SK-N-SH (cell line): ENCODE results near the gene GALNT13. TPM values are rescaled to one million over a fixed set of nuclear protein-coding genes. Genes with fewer than 3 reads are reported as not detected.

Experiments
- CTCF ChIA-PET: fragments of 300-600, 350-600 bp; formaldehyde crosslinking; extraction: SDS; loops from one replicate; lab custom pipeline; 2021; lab: Yijun Ruan, JAX
- POLR2A ChIA-PET: fragments of 350-600 bp; sonication (Branson Sonifier 250); formaldehyde crosslinking; extraction: SDS; loops from one replicate; lab custom pipeline; 2020; ENCODE audit warnings: antibody characterized with exemption, inconsistent platforms; lab: Yijun Ruan, JAX
- DNase-seq: peaks from one replicate; pipeline ENCODE4 v3.0.0; 2012
- H2AFZ ChIP-seq: fragments of 200-600 bp; sonication (generic); 2 replicates; pipeline ENCODE4 v1.8.1; 2016; ENCODE audit warnings: antibody characterized with exemption, mild to moderate bottlenecking, low read depth
- H3F3A ChIP-seq: fragments of 200-600 bp; sonication (generic); replicated peaks from 2 replicates; pipeline ENCODE3; 2016; ENCODE audit warnings: antibody characterized with exemption, mild to moderate bottlenecking; ENCODE audit not compliant: insufficient read depth
- H3K27ac ChIP-seq, 2 experiments: fragments of 200-500 bp in 1 of 2; fragments of 200-600 bp in 1 of 2; sonication (Bioruptor generic) in 1 of 2; sonication (generic), shearing (Covaris generic) in 1 of 2; 2 replicates each; pipeline versions ENCODE4 v1.5.1 to v1.6.1; 2014 to 2016; ENCODE audit warnings: low read depth in 2 of 2, inconsistent platforms in 1 of 2, low read length in 1 of 2, mild to moderate bottlenecking in 1 of 2, mixed read lengths in 1 of 2
- H3K27me3 ChIP-seq: fragments of 200-600 bp; sonication (generic), shearing (Covaris generic); 2 replicates; pipeline ENCODE4 v1.6.1; 2016; ENCODE audit warnings: mixed run types; ENCODE audit not compliant: insufficient read depth
- H3K36me3 ChIP-seq, 2 experiments: fragments of 200-500 bp in 1 of 2; fragments of 200-600 bp in 1 of 2; sonication (Bioruptor generic) in 1 of 2; sonication (generic) in 1 of 2; replicated peaks in 1 of 2; 2 replicates each; pipeline versions ENCODE3 to v1.5.1; 2014 to 2016; ENCODE audit warnings: low read length in 1 of 2, mild to moderate bottlenecking in 1 of 2; ENCODE audit not compliant: insufficient read depth in 2 of 2, control insufficient read depth in 1 of 2
- H3K4me1 ChIP-seq, 2 experiments: fragments of 200-500 bp in 1 of 2; fragments of 200-600 bp in 1 of 2; sonication (Bioruptor generic) in 1 of 2; sonication (generic), shearing (Covaris generic) in 1 of 2; 2 replicates each; pipeline versions ENCODE4 v1.5.1 to v1.6.1; 2014 to 2016; ENCODE audit warnings: low read depth in 1 of 2, low read length in 1 of 2, mixed run types in 1 of 2; ENCODE audit not compliant: insufficient read depth in 2 of 2, control insufficient read depth in 1 of 2
- H3K4me2 ChIP-seq: fragments of 200-600 bp; sonication (generic), shearing (Covaris generic); 2 replicates; pipeline ENCODE4 v1.6.1; 2017; ENCODE audit warnings: mixed run types
- H3K4me3 ChIP-seq, 2 experiments: fragments of 200-500 bp in 1 of 2; fragments of 200-600 bp in 1 of 2; sonication (Bioruptor generic) in 1 of 2; sonication (generic), shearing (Covaris generic) in 1 of 2; 2 replicates each; pipeline versions ENCODE4 v1.5.1 to v1.8.1; 2014 to 2016; ENCODE audit warnings: low read depth in 2 of 2, inconsistent platforms in 1 of 2, low read length in 1 of 2, mild to moderate bottlenecking in 1 of 2, mixed read lengths in 1 of 2, moderate library complexity in 1 of 2
- H3K79me2 ChIP-seq: fragments of 200-600 bp; sonication (generic); 2 replicates; pipeline ENCODE4 v1.8.1; 2017; ENCODE audit warnings: mild to moderate bottlenecking; ENCODE audit not compliant: insufficient read depth
- H3K9ac ChIP-seq: fragments of 200-600 bp; sonication (generic); 2 replicates; pipeline ENCODE4 v1.6.1; 2017; ENCODE audit warnings: mixed run types
- H3K9me2 ChIP-seq: fragments of 200-600 bp; sonication (generic); 2 replicates; pipeline ENCODE4 v1.6.1; 2017; ENCODE audit warnings: mixed run types
- H3K9me3 ChIP-seq: fragments of 200-600 bp; sonication (generic); 2 replicates; pipeline ENCODE4 v1.6.1; 2017; ENCODE audit warnings: mixed run types, mild to moderate bottlenecking, moderate library complexity
- H4K20me1 ChIP-seq: fragments of 200-600 bp; sonication (generic); 2 replicates; pipeline ENCODE4 v1.6.1; 2017; ENCODE audit warnings: mild to moderate bottlenecking, mixed run types; ENCODE audit not compliant: insufficient read depth
- ELF1 ChIP-seq: IDR thresholded peaks from 2 replicates; pipeline ENCODE4 v1.4.0; 2012
- EZH2phosphoT487 ChIP-seq: fragments of 200-600 bp; sonication (generic); IDR thresholded peaks from 2 replicates; pipeline ENCODE4 v1.6.1; 2017; ENCODE audit warnings: low read depth, mixed run types, mild to moderate bottlenecking, antibody characterized with exemption, moderate library complexity, borderline replicate concordance
- GABPA ChIP-seq: IDR thresholded peaks from 2 replicates; pipeline ENCODE4 v1.4.0; 2012; ENCODE audit warnings: low read depth, mild to moderate bottlenecking
- IRF3 ChIP-seq: fragments of 150-350 bp; IDR thresholded peaks from 2 replicates; pipeline ENCODE4 v1.6.1; 2016; ENCODE audit warnings: mild to moderate bottlenecking, low read depth, low read length
- MEF2A ChIP-seq: IDR thresholded peaks from 2 replicates; pipeline ENCODE4 v1.4.0; 2012; ENCODE audit warnings: low read depth, borderline replicate concordance
- NFIC ChIP-seq: IDR thresholded peaks from 2 replicates; pipeline ENCODE4 v1.4.0; 2012; ENCODE audit warnings: borderline replicate concordance
- POLR2AphosphoS5 ChIP-seq: IDR thresholded peaks from 2 replicates; pipeline ENCODE4 v1.6.1; 2012; ENCODE audit warnings: low read depth, low read length
- RFX5 ChIP-seq: IDR thresholded peaks from 2 replicates; pipeline ENCODE4 v1.6.1; 2012; ENCODE audit warnings: mild to moderate bottlenecking, improper control_type of control experiment, low read length
- SIN3A ChIP-seq: IDR thresholded peaks from 2 replicates; pipeline ENCODE4 v1.6.1; 2012; ENCODE audit warnings: low read depth, mild to moderate bottlenecking, low read length, moderate library complexity, borderline replicate concordance
- TAF1 ChIP-seq: IDR thresholded peaks from 2 replicates; pipeline ENCODE4 v1.6.1; 2012; ENCODE audit warnings: low read depth, mild to moderate bottlenecking, low read length, moderate library complexity, borderline replicate concordance
- USF1 ChIP-seq: IDR thresholded peaks from 2 replicates; pipeline ENCODE4 v1.4.0; 2012; ENCODE audit warnings: low read depth, borderline replicate concordance
- YY1 ChIP-seq: IDR thresholded peaks from 2 replicates; pipeline ENCODE4 v1.4.0; 2012; ENCODE audit warnings: low read depth, mild to moderate bottlenecking
- WGBS: methylation state at CpG from one replicate; pipeline ENCODE4 v1.1.6; 2017; ENCODE audit warnings: low lambda C conversion rate; 5-methylcytosine and 5-hydroxymethylcytosine counted together
- polyA plus RNA-seq, 3 experiments: library from polyadenylated mRNA; depleted of rRNA; stranded (reverse); fragments of >200 nt; gene quantifications; 2 replicates each; pipeline ENCODE4 v1.2.3, GENCODE V29; 2012
- TF ChIP-seq, protein P1 (sequence below): IDR thresholded peaks from 2 replicates; pipeline ENCODE4 v1.4.0; 2012; ENCODE audit warnings: low read depth
- TF ChIP-seq, protein P2 (sequence below): fragments of 150-350 bp; IDR thresholded peaks from 2 replicates; pipeline ENCODE4 v1.6.1; 2017; ENCODE audit warnings: antibody characterized with exemption, low read length, low read depth, borderline replicate concordance
- TF ChIP-seq, protein P3 (sequence below): IDR thresholded peaks from 2 replicates; pipeline ENCODE4; 2012
- TF ChIP-seq, protein P4 (sequence below): fragments of 200-600 bp; sonication (generic); IDR thresholded peaks from 2 replicates; pipeline ENCODE4 v1.6.1; 2017; ENCODE audit warnings: antibody characterized with exemption, mild to moderate bottlenecking, moderate library complexity

Gene GALNT13
- polyA plus RNA-seq, 1 of the 3 experiments (the other 2 are of a cell fraction) = 0.33 TPM

DNA sequence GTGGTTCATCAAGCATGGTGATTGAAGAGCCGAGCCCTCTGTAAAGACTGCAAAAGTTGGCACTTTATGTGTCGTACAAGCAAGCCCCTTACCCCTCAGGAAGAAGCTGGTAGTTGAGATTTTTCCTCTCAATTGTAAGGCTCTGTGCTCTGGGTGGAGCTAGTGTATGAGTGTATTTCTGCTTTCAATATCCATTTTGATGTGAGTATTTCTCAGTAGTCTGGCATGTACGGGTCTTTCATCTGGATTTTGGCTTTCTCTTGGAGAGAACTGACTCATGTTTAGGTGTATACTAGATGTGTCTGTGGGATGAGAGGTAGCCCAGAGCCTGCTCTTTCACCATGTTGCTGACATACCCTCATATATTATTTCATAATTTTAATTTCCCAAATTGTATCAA lies 420.2 kb downstream of the GALNT13 start:
- Histone ChIP-seq H3K4me1 (no peaks in the 10 kb centered on the region), H3K4me2 (no peak overlapping the region), H3K9me3 (no peaks in the 10 kb centered on the region), H4K20me1 (no peaks in the 10 kb centered on the region), H3K9ac (no peak overlapping the region), H3K4me3 (no peak overlapping the region), H3K36me3 (no peaks in the 10 kb centered on the region), H2AFZ (no peak overlapping the region), H3K9me2 (no peaks in the 10 kb centered on the region), H3F3A (no peaks in the 10 kb centered on the region), H3K79me2 (no peaks in the 10 kb centered on the region), H3K27ac (no peak overlapping the region), H3K27me3 (no peaks in the 10 kb centered on the region)
- no peak for DNase-seq
- TF ChIP-seq, protein P1, sequence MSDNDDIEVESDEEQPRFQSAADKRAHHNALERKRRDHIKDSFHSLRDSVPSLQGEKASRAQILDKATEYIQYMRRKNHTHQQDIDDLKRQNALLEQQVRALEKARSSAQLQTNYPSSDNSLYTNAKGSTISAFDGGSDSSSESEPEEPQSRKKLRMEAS = no peak
- TF ChIP-seq POLR2AphosphoS5 = no peak
- TF ChIP-seq, protein P2, sequence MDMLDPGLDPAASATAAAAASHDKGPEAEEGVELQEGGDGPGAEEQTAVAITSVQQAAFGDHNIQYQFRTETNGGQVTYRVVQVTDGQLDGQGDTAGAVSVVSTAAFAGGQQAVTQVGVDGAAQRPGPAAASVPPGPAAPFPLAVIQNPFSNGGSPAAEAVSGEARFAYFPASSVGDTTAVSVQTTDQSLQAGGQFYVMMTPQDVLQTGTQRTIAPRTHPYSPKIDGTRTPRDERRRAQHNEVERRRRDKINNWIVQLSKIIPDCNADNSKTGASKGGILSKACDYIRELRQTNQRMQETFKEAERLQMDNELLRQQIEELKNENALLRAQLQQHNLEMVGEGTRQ = no peak
- TF ChIP-seq, protein P3, sequence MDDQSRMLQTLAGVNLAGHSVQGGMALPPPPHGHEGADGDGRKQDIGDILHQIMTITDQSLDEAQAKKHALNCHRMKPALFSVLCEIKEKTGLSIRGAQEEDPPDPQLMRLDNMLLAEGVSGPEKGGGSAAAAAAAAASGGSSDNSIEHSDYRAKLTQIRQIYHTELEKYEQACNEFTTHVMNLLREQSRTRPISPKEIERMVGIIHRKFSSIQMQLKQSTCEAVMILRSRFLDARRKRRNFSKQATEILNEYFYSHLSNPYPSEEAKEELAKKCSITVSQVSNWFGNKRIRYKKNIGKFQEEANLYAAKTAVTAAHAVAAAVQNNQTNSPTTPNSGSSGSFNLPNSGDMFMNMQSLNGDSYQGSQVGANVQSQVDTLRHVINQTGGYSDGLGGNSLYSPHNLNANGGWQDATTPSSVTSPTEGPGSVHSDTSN = no peak
- no peak for TF ChIP-seq RFX5
- no peak for TF ChIP-seq YY1
- no peak for TF ChIP-seq SIN3A
- no peak for TF ChIP-seq MEF2A
- no peak for TF ChIP-seq GABPA
- TF ChIP-seq USF1 = no peak
- TF ChIP-seq EZH2phosphoT487 = no peak
- TF ChIP-seq NFIC = no peak
- no peak for TF ChIP-seq TAF1
- POLR2A ChIA-PET = no interaction called here
- CTCF ChIA-PET = interaction anchor here (0.8 kb wide), 1 partner anchor 422 kb away, joined by 4 read pairs; no protein-coding TSS in a partner anchor
- 36% methylated on average over 3 of the region's 3 CpGs for WGBS

DNA sequence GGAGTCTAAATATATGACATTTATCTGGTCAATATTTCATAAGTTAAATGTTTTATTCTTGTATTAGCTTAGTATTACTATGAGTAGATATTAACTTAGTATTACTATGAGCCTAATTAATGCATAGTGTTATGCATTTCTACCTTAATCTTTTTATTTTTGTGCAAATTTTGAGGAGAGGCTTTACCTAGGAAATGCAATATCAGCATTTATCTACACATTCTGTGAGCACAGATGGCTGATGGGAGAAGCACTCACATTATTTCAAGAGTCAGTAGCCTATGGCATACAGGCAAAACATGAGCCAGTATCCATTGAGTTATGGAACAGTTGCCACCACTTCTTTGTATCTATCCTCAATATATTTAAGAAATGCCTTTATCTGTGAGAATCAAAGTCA lies 422.1 kb downstream of the GALNT13 start:
- Histone ChIP-seq H3K36me3 (no peaks in the 10 kb centered on the region), H3K9ac (no peak overlapping the region), H3K27me3 (no peaks in the 10 kb centered on the region), H3K27ac (no peak overlapping the region), H3K4me2 (no peak overlapping the region), H4K20me1 (no peaks in the 10 kb centered on the region), H3K4me1 (no peaks in the 10 kb centered on the region), H2AFZ (no peak overlapping the region), H3F3A (no peaks in the 10 kb centered on the region), H3K9me3 (no peaks in the 10 kb centered on the region), H3K4me3 (no peak overlapping the region), H3K9me2 (no peaks in the 10 kb centered on the region), H3K79me2 (no peaks in the 10 kb centered on the region)
- DNase-seq = no peak
- ChIA-PET CTCF (no interaction called here), POLR2A (no interaction called here)
- TF ChIP-seq, protein P4, sequence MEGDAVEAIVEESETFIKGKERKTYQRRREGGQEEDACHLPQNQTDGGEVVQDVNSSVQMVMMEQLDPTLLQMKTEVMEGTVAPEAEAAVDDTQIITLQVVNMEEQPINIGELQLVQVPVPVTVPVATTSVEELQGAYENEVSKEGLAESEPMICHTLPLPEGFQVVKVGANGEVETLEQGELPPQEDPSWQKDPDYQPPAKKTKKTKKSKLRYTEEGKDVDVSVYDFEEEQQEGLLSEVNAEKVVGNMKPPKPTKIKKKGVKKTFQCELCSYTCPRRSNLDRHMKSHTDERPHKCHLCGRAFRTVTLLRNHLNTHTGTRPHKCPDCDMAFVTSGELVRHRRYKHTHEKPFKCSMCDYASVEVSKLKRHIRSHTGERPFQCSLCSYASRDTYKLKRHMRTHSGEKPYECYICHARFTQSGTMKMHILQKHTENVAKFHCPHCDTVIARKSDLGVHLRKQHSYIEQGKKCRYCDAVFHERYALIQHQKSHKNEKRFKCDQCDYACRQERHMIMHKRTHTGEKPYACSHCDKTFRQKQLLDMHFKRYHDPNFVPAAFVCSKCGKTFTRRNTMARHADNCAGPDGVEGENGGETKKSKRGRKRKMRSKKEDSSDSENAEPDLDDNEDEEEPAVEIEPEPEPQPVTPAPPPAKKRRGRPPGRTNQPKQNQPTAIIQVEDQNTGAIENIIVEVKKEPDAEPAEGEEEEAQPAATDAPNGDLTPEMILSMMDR = no peak
- TF ChIP-seq ELF1 = no peak
- no peak for TF ChIP-seq EZH2phosphoT487
- TF ChIP-seq POLR2AphosphoS5 = no peak
- TF ChIP-seq, protein P3 = no peak
- TF ChIP-seq, protein P2 = no peak
- TF ChIP-seq, protein P1 = no peak
- TF ChIP-seq IRF3 = no peak
- TF ChIP-seq GABPA = no peak
- no peak for TF ChIP-seq USF1
